Nephron progenitor cell (in vitro differentiated cells): ENCODE measurements around the gene CHST6.

Experiments used
- DNase-seq: peaks from one replicate; pipeline ENCODE4 v3.0.0; 2021
- H3K27ac Mint-ChIP-seq: 2 replicates; pipeline ENCODE4 v1.8.0; 2021; ENCODE audit warnings: mild to moderate bottlenecking, moderate library complexity, mixed read lengths
- H3K27me3 Mint-ChIP-seq: 2 replicates; pipeline ENCODE4 v1.8.0; 2021; ENCODE audit warnings: mild to moderate bottlenecking, low read depth, mixed read lengths; ENCODE audit not compliant: poor library complexity
- H3K36me3 Mint-ChIP-seq: 2 replicates; pipeline ENCODE4 v1.8.0; 2021; ENCODE audit warnings: low read depth, mixed read lengths
- H3K4me1 Mint-ChIP-seq: 2 replicates; pipeline ENCODE4 v1.8.0; 2021; ENCODE audit warnings: mixed read lengths
- H3K4me3 Mint-ChIP-seq: 2 replicates; pipeline ENCODE4 v1.8.0; 2021; ENCODE audit warnings: mild to moderate bottlenecking, moderate library complexity, mixed read lengths
- H3K9me3 Mint-ChIP-seq: 2 replicates; pipeline ENCODE4 v1.8.0; 2021; ENCODE audit warnings: mild to moderate bottlenecking, moderate library complexity, mixed read lengths
- CTCF ChIP-seq: fragments of 200-600 bp; sonication (generic); IDR thresholded peaks from 2 replicates; pipeline ENCODE4 v1.5.0; 2021; ENCODE audit warnings: antibody characterized with exemption

Gene CHST6

GRCh38 chr16:75486676-75487313 lies 8.4 kb downstream of the CHST6 start:
- TF ChIP-seq CTCF = no peak
- Mint-ChIP-seq H3K27ac (no peak overlapping the region), H3K9me3 (no peaks in the 10 kb centered on the region), H3K4me3 (no peak overlapping the region), H3K4me1 (peaks cover 32% of the 10 kb centered on the region), H3K27me3 (peaks cover 5% of the 10 kb centered on the region), H3K36me3 (peaks cover 6% of the 10 kb centered on the region)
- no peak for DNase-seq

- Mint-ChIP-seq H3K9me3 (no peaks in the 10 kb centered on the region), H3K4me1 (peaks cover 30% of the 10 kb centered on the region), H3K27me3 (peaks cover 5% of the 10 kb centered on the region), H3K36me3 (peaks cover 6% of the 10 kb centered on the region), H3K4me3 (no peak overlapping the region), H3K27ac (peak overlapping the region; percentile 10)
- no peak for TF ChIP-seq CTCF
- DNase-seq = no peak
Observed at GRCh38 chr16:75486014-75486675, 9.1 kb downstream of the CHST6 start.

- peaks cover 6% of the 10 kb centered on the region for H3K36me3 Mint-ChIP-seq
- H3K27me3 Mint-ChIP-seq = peaks cover 5% of the 10 kb centered on the region
- H3K4me1 Mint-ChIP-seq = peaks cover 30% of the 10 kb centered on the region
- no peak for DNase-seq
- no peak for TF ChIP-seq CTCF
- no peaks in the 10 kb centered on the region for H3K9me3 Mint-ChIP-seq
- H3K4me3 Mint-ChIP-seq = no peak overlapping the region
- peak overlapping the region; percentile 55 for H3K27ac Mint-ChIP-seq
Observed at GRCh38 chr16:75485230-75486013, 9.8 kb downstream of the CHST6 start.

- Mint-ChIP-seq H3K36me3 (peaks cover 8% of the 10 kb centered on the region), H3K27ac (peak overlapping the region; percentile 83), H3K9me3 (no peaks in the 10 kb centered on the region), H3K4me1 (peaks cover 30% of the 10 kb centered on the region), H3K4me3 (no peak overlapping the region), H3K27me3 (no peaks in the 10 kb centered on the region)
- no peak for DNase-seq
- TF ChIP-seq CTCF = no peak
Observed at GRCh38 chr16:75483222-75483621, 12.0 kb downstream of the CHST6 start.

GRCh38 chr16:75482434-75483205 lies 12.6 kb downstream of the CHST6 start:
- Mint-ChIP-seq H3K36me3 (peaks cover 7% of the 10 kb centered on the region), H3K4me3 (no peak overlapping the region), H3K27ac (no peak overlapping the region), H3K9me3 (no peaks in the 10 kb centered on the region), H3K4me1 (peaks cover 30% of the 10 kb centered on the region), H3K27me3 (no peaks in the 10 kb centered on the region)
- no peak for DNase-seq
- no peak for TF ChIP-seq CTCF
